Calu3 (cell line): ENCODE measurements around the gene MAD1L1. TPM values are rescaled to one million over a fixed set of nuclear protein-coding genes. Genes with fewer than 3 reads are reported as not detected.
"Not testable (repeated sequence)": the region's sequence is repeated elsewhere in the genome, so short reads cannot be mapped to it uniquely, and the experiment has no call there.

Experiments used
- BruUV-seq: library from RNA; stranded (reverse); fragments of 400-500 nt; replicated peaks from 2 replicates; lab custom pipeline; 2021; lab: Mats Ljungman, UMichigan
- CTCF ChIA-PET: fragments of 300-600 bp; sonication (Branson Sonifier 250); formaldehyde crosslinking; loops from one replicate; lab custom pipeline; 2022; ENCODE audit warnings: antibody characterized with exemption; lab: Charles Lee
- DNase-seq: peaks from one replicate; pipeline ENCODE4 v3.0.0; 2022
- H3K27ac Mint-ChIP-seq: one replicate; pipeline ENCODE4 v1.8.0; 2022; ENCODE audit warnings: mixed read lengths; ENCODE audit not compliant: unreplicated experiment
- H3K27me3 Mint-ChIP-seq: one replicate; pipeline ENCODE4 v1.8.0; 2022; ENCODE audit warnings: mixed read lengths; ENCODE audit not compliant: unreplicated experiment
- H3K36me3 Mint-ChIP-seq: one replicate; pipeline ENCODE4 v1.8.0; 2022; ENCODE audit warnings: mild to moderate bottlenecking, moderate library complexity, mixed read lengths; ENCODE audit not compliant: insufficient read depth, unreplicated experiment
- H3K4me1 Mint-ChIP-seq: one replicate; pipeline ENCODE4 v1.8.0; 2022; ENCODE audit warnings: mild to moderate bottlenecking, low read depth, mixed read lengths; ENCODE audit not compliant: unreplicated experiment
- H3K4me3 Mint-ChIP-seq: one replicate; pipeline ENCODE4 v1.8.0; 2022; ENCODE audit warnings: mild to moderate bottlenecking, low read depth, moderate library complexity, mixed read lengths; ENCODE audit not compliant: unreplicated experiment
- H3K9me3 Mint-ChIP-seq: one replicate; pipeline ENCODE4 v1.8.0; 2022; ENCODE audit warnings: low read depth, mixed read lengths; ENCODE audit not compliant: unreplicated experiment
- CTCF ChIP-seq: fragments of 200-600 bp; IDR thresholded peaks from one replicate; pipeline ENCODE4 v1.8.0; 2022; ENCODE audit warnings: antibody characterized with exemption; ENCODE audit not compliant: unreplicated experiment
- intact Hi-C: fragments of 100-400 bp; cut with micrococcal nuclease; formaldehyde crosslinking; loops from one replicate; pipeline ENCODE4 v1.10.0; 2022; ENCODE audit not compliant: unreplicated experiment
- total RNA-seq: library from RNA; stranded (reverse); gene quantifications from 2 replicates; pipeline ENCODE4 v1.2.3, GENCODE V29; 2022

The MAD1L1 gene
- total RNA-seq, 1 experiment from 2014 or later: 86.0 TPM

GRCh38 chr7:1970895-1971294 is 261.9 kb downstream of the MAD1L1 start:
- no peak for TF ChIP-seq CTCF
- Mint-ChIP-seq H3K4me1 (no peaks in the 10 kb centered on the region), H3K27me3 (no peaks in the 10 kb centered on the region), H3K27ac (no peak overlapping the region), H3K9me3 (no peaks in the 10 kb centered on the region), H3K4me3 (no peak overlapping the region), H3K36me3 (no peaks in the 10 kb centered on the region)
- DNase-seq: no peak
- BruUV-seq: no TSS peak
- CTCF ChIA-PET: no interaction called here
- intact Hi-C loops: no loop called here

- H3K36me3 Mint-ChIP-seq, H3K9me3 Mint-ChIP-seq, BruUV-seq, intact Hi-C loops, H3K4me3 Mint-ChIP-seq, H3K4me1 Mint-ChIP-seq, H3K27ac Mint-ChIP-seq, DNase-seq, H3K27me3 Mint-ChIP-seq: not testable (repeated sequence)
- CTCF ChIA-PET: interaction anchor here (1.0 kb wide), 1 partner anchor 362 kb away, joined by 3 read pairs; no protein-coding TSS in a partner anchor
Observed at GRCh38 chr7:1970285-1970660, 262.5 kb downstream of the MAD1L1 start.

- no peak for DNase-seq
- Mint-ChIP-seq H3K36me3 (peaks cover 6% of the 10 kb centered on the region), H3K27ac (no peak overlapping the region), H3K9me3 (no peaks in the 10 kb centered on the region), H3K4me3 (no peak overlapping the region), H3K27me3 (no peaks in the 10 kb centered on the region), H3K4me1 (no peaks in the 10 kb centered on the region)
- BruUV-seq: no TSS peak
- no peak for TF ChIP-seq CTCF
- CTCF ChIA-PET: interaction anchor here (1.0 kb wide), 1 partner anchor 363 kb away, joined by 3 read pairs; no protein-coding TSS in a partner anchor
- intact Hi-C loops: no loop called here
Observed at GRCh38 chr7:1969459-1970284, 263.1 kb downstream of the MAD1L1 start.

- no peak overlapping the region for H3K27ac Mint-ChIP-seq
- intact Hi-C loops: no loop called here
- no TSS peak for BruUV-seq
- H3K9me3 Mint-ChIP-seq: no peaks in the 10 kb centered on the region
- TF ChIP-seq CTCF: no peak
- CTCF ChIA-PET: no interaction called here
- no peaks in the 10 kb centered on the region for H3K4me1 Mint-ChIP-seq
- no peak overlapping the region for H3K4me3 Mint-ChIP-seq
- peaks cover 6% of the 10 kb centered on the region for H3K36me3 Mint-ChIP-seq
- H3K27me3 Mint-ChIP-seq: no peaks in the 10 kb centered on the region
- DNase-seq: no peak
Observed at GRCh38 chr7:1968397-1969111, 264.2 kb downstream of the MAD1L1 start.
